GM23338 (cell line): Measurements from ENCODE around the gene SAFB2. TPM values are rescaled to one million over a fixed set of nuclear protein-coding genes. Genes with fewer than 3 reads are reported as not detected.

ENCODE experiments used
- ATAC-seq: fragments of 200-7000 bp; cut with Tn5 transposase; 3 replicates; pipeline ENCODE4 v1.9.1; 2020
- DNase-seq: peaks from one replicate; pipeline ENCODE4 v3.0.0-alpha.2; 2015; ENCODE audit warnings: low spot score
- H2AFZ ChIP-seq: fragments of 200-600 bp; sonication (generic); 2 replicates; pipeline ENCODE4 v1.8.0; 2016; ENCODE audit warnings: antibody characterized with exemption, mild to moderate bottlenecking, moderate library complexity
- H3F3A ChIP-seq: fragments of 200-600 bp; sonication (generic); replicated peaks from 2 replicates; pipeline ENCODE4 v1.8.0; 2017; ENCODE audit warnings: antibody characterized with exemption, mixed run types, low read depth
- H3K27ac ChIP-seq: fragments of 200-600 bp; sonication (generic); 2 replicates; pipeline ENCODE4 v1.6.1; 2016; ENCODE audit warnings: low read depth
- H3K27me3 ChIP-seq: fragments of 200-600 bp; sonication (generic); 2 replicates; pipeline ENCODE4 v1.8.0; 2016; ENCODE audit warnings: mild to moderate bottlenecking, mixed run types, moderate library complexity; ENCODE audit not compliant: insufficient read depth
- H3K36me3 ChIP-seq: fragments of 200-600 bp; sonication (generic); 2 replicates; pipeline ENCODE4 v1.8.0; 2016; ENCODE audit warnings: mild to moderate bottlenecking; ENCODE audit not compliant: insufficient read depth
- H3K4me1 ChIP-seq: fragments of 200-600 bp; sonication (generic); 2 replicates; pipeline ENCODE4 v1.8.0; 2016; ENCODE audit warnings: mild to moderate bottlenecking, moderate library complexity; ENCODE audit not compliant: insufficient read depth
- H3K4me2 ChIP-seq: fragments of 200-600 bp; sonication (generic); 2 replicates; pipeline ENCODE4 v1.7.1; 2017; ENCODE audit warnings: mixed run types
- H3K4me3 ChIP-seq: fragments of 200-600 bp; sonication (generic); 2 replicates; pipeline ENCODE4 v1.6.1; 2016; ENCODE audit warnings: mixed run types
- H3K79me2 ChIP-seq: fragments of 200-600 bp; sonication (generic); replicated peaks from 2 replicates; pipeline ENCODE4 v1.8.0; 2017; ENCODE audit warnings: mild to moderate bottlenecking; ENCODE audit not compliant: insufficient read depth
- H3K9me2 ChIP-seq: fragments of 200-600 bp; sonication (generic); 2 replicates; pipeline ENCODE4 v1.8.0; 2017; ENCODE audit not compliant: insufficient read depth
- H4K20me1 ChIP-seq: fragments of 200-600 bp; sonication (generic); replicated peaks from 2 replicates; pipeline ENCODE4 v1.8.0; 2017; ENCODE audit warnings: mild to moderate bottlenecking; ENCODE audit not compliant: insufficient read depth
- H3K27ac Mint-ChIP-seq: 2 replicates; pipeline ENCODE4 v1.8.0; 2020; ENCODE audit warnings: inconsistent platforms, mild to moderate bottlenecking, moderate library complexity, mixed read lengths
- H3K27me3 Mint-ChIP-seq: 3 replicates; pipeline ENCODE4 v1.8.0; 2022; ENCODE audit warnings: low read depth, mild to moderate bottlenecking, moderate library complexity, mixed read lengths, inconsistent platforms; ENCODE audit not compliant: insufficient read depth, poor library complexity
- H3K36me3 Mint-ChIP-seq: 3 replicates; pipeline ENCODE4 v1.8.0; 2021; ENCODE audit warnings: low read depth, mild to moderate bottlenecking, inconsistent platforms, moderate library complexity, mixed read lengths
- H3K4me1 Mint-ChIP-seq: 3 replicates; pipeline ENCODE4 v1.8.0; 2020; ENCODE audit warnings: mild to moderate bottlenecking, inconsistent platforms, mixed read lengths
- H3K4me3 Mint-ChIP-seq: 3 replicates; pipeline ENCODE4 v1.8.0; 2021; ENCODE audit warnings: moderate library complexity, mild to moderate bottlenecking, inconsistent platforms, mixed read lengths
- H3K9me3 Mint-ChIP-seq: 3 replicates; pipeline ENCODE4 v1.8.0; 2020; ENCODE audit warnings: moderate library complexity, mild to moderate bottlenecking, inconsistent platforms, mixed read lengths
- CREB1 ChIP-seq: fragments of 250-450 bp; sonication (Bioruptor Pico); IDR thresholded peaks from 2 replicates; pipeline ENCODE4 v1.5.0; 2020; ENCODE audit warnings: low read depth, mild to moderate bottlenecking, moderate library complexity
- EZH2 ChIP-seq: fragments of 200-600 bp; sonication (generic); IDR thresholded peaks from one replicate; pipeline ENCODE4 v1.8.0; 2017; ENCODE audit warnings: antibody characterized with exemption, mild to moderate bottlenecking, low read depth; ENCODE audit not compliant: unreplicated experiment
- EZH2phosphoT487 ChIP-seq: fragments of 200-600 bp; sonication (generic); IDR thresholded peaks from one replicate; pipeline ENCODE4 v1.8.1; 2018; ENCODE audit warnings: antibody characterized with exemption; ENCODE audit not compliant: unreplicated experiment
- JUNB ChIP-seq: IDR thresholded peaks from one replicate; pipeline ENCODE4 v1.6.1; 2016; ENCODE audit warnings: antibody characterized with exemption; ENCODE audit not compliant: unreplicated experiment
- NANOG ChIP-seq: IDR thresholded peaks from 2 replicates; pipeline ENCODE4 v1.6.1; 2016; ENCODE audit warnings: antibody characterized with exemption, borderline replicate concordance
- POLR2AphosphoS5 ChIP-seq: IDR thresholded peaks from 2 replicates; pipeline ENCODE4 v1.6.1; 2016; ENCODE audit warnings: antibody characterized with exemption, low read depth
- STAT1 ChIP-seq: IDR thresholded peaks from one replicate; pipeline ENCODE4 v1.6.1; 2016; ENCODE audit warnings: antibody characterized with exemption; ENCODE audit not compliant: unreplicated experiment
- ZNF114 ChIP-seq: fragments of 250-450 bp; sonication (Bioruptor Pico); IDR thresholded peaks from 2 replicates; pipeline ENCODE4 v1.5.0; 2020; ENCODE audit warnings: mild to moderate bottlenecking, moderate library complexity
- ZNF331 ChIP-seq: fragments of 250-450 bp; sonication (Bioruptor Pico); IDR thresholded peaks from 2 replicates; pipeline ENCODE4 v1.5.0; 2020; ENCODE audit warnings: low read depth, mild to moderate bottlenecking, moderate library complexity
- polyA plus RNA-seq: library from polyadenylated mRNA; unstranded; fragments of >200 nt; fragmentation: Nextera tagmentation; extraction: Ambion mirVana; gene quantifications from 2 replicates; pipeline ENCODE4 v1.2.1, GENCODE V29; 2016
- total RNA-seq: library from RNA; depleted of rRNA; stranded (reverse); fragments of >200 nt; shearing (Covaris generic); gene quantifications from 2 replicates; pipeline ENCODE4 v1.2.3, GENCODE V29; 2014
- TF ChIP-seq, protein P1 (sequence below), 2 experiments: fragments of 200-600 bp in 1 of 2; sonication (generic) in 1 of 2; conservative IDR thresholded peaks; 2 replicates each; pipeline versions ENCODE4 v1.5.1 to v1.6.1; 2016 to 2017; ENCODE audit warnings: antibody characterized with exemption in 2 of 2, low read depth in 2 of 2, mild to moderate bottlenecking in 2 of 2, moderate library complexity in 1 of 2
- TF ChIP-seq, protein P2 (sequence below): fragments of 250-450 bp; sonication (Bioruptor Pico); IDR thresholded peaks from 2 replicates; pipeline ENCODE4 v1.5.0; 2020; ENCODE audit warnings: mild to moderate bottlenecking, moderate library complexity
- TF ChIP-seq, protein P3 (sequence below): IDR thresholded peaks from 2 replicates; pipeline ENCODE4 v1.6.1; 2016; ENCODE audit warnings: antibody characterized with exemption
- TF ChIP-seq, protein P4 (sequence below): IDR thresholded peaks from one replicate; pipeline ENCODE4 v1.6.1; 2018; ENCODE audit warnings: antibody characterized with exemption; ENCODE audit not compliant: unreplicated experiment

The SAFB2 gene
- total and polyA plus RNA-seq, 2 experiments from 2014 or later: 37.7 to 102 TPM

DNA sequence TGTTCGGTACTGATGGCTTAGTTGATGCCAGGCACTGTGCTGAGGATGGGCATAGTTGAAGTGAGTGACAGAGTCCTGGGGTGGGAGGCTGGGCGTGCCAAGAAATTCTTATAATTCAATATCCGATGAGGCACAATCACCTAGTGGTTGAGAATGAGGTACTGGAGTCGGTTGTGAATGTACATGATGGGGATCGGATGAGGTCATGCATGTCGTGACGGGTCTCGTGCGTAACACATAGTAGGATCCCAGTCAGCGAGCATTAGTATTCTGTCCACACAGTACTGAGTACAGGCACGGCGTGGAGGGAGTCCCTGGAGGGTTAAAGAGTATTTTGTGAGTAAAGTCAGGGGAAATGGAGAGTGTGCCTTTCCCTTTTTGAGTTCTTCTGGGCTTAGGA lies 3.1 kb upstream of the SAFB2 start (continued):
- TF ChIP-seq CREB1 (CRISPR knock-in tag) (no peak), EZH2 (no peak), JUNB (no peak)

DNA sequence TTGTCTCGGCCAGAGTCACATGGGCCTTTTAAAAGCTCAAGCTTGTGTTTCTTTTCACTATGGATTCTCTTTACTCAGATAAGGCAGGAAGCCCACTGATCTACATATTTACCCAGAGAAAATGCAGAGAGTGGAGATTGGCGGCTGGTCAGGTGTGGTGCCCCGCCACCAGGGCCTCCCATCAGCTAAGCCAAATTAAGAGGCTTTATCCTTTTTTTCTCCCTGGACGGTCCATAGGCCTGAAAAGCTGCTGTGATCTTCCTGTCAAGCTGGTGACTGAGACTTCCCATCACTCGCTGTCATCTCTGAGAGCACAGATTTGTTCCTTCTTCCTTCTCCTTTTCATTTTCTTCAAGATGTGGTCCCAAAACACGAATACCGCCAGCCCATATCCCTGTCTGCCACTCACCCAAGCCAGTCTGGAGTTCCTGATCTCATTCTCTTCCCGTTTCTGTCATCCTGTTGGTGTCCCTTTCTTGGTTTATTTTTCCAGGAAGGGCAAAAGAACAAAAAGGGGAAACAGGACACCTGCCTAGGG lies 2.2 kb upstream of the SAFB2 start:
- no peak overlapping the region for H3K27ac ChIP-seq

More for the DNA sequence above, 2.2 kb upstream of the SAFB2 start:
- Mint-ChIP-seq H3K4me1 (peaks cover 38% of the 10 kb centered on the region), H3K4me3 (peak overlapping the region; percentile 100), H3K36me3 (peaks cover 78% of the 10 kb centered on the region), H3K27me3 (peaks cover 8% of the 10 kb centered on the region), H3K27ac (no peak overlapping the region), H3K9me3 (peaks cover 5% of the 10 kb centered on the region)
- DNase-seq: peak; percentile 24
- Histone ChIP-seq H3F3A (peaks cover 25% of the 10 kb centered on the region; the same call in 1 of the 2 replicates), H3K36me3 (peaks cover 41% of the 10 kb centered on the region), H3K79me2 (peaks cover 94% of the 10 kb centered on the region), H3K9me2 (no peaks in the 10 kb centered on the region), H3K4me3 (peak overlapping the region; percentile 98), H4K20me1 (peaks cover 66% of the 10 kb centered on the region), H3K4me1 (peaks cover 20% of the 10 kb centered on the region), H3K4me2 (peak overlapping the region; percentile 91), H3K27me3 (no peaks in the 10 kb centered on the region), H2AFZ (no peak overlapping the region)
- no peak for ATAC-seq
- TF ChIP-seq, protein P1, sequence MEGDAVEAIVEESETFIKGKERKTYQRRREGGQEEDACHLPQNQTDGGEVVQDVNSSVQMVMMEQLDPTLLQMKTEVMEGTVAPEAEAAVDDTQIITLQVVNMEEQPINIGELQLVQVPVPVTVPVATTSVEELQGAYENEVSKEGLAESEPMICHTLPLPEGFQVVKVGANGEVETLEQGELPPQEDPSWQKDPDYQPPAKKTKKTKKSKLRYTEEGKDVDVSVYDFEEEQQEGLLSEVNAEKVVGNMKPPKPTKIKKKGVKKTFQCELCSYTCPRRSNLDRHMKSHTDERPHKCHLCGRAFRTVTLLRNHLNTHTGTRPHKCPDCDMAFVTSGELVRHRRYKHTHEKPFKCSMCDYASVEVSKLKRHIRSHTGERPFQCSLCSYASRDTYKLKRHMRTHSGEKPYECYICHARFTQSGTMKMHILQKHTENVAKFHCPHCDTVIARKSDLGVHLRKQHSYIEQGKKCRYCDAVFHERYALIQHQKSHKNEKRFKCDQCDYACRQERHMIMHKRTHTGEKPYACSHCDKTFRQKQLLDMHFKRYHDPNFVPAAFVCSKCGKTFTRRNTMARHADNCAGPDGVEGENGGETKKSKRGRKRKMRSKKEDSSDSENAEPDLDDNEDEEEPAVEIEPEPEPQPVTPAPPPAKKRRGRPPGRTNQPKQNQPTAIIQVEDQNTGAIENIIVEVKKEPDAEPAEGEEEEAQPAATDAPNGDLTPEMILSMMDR (conservative IDR thresholded peaks at IDR 0.05; ENCODE audit: low read depth in 2 of 2): no peak
- TF ChIP-seq NANOG: no peak
- no peak for TF ChIP-seq JUNB
- no peak for TF ChIP-seq EZH2phosphoT487
- no peak for TF ChIP-seq POLR2AphosphoS5
- TF ChIP-seq EZH2: no peak
- TF ChIP-seq ZNF331 (CRISPR knock-in tag): no peak
- TF ChIP-seq CREB1 (CRISPR knock-in tag): no peak
- TF ChIP-seq STAT1: no peak
- no peak for TF ChIP-seq ZNF114
- TF ChIP-seq, protein P2, sequence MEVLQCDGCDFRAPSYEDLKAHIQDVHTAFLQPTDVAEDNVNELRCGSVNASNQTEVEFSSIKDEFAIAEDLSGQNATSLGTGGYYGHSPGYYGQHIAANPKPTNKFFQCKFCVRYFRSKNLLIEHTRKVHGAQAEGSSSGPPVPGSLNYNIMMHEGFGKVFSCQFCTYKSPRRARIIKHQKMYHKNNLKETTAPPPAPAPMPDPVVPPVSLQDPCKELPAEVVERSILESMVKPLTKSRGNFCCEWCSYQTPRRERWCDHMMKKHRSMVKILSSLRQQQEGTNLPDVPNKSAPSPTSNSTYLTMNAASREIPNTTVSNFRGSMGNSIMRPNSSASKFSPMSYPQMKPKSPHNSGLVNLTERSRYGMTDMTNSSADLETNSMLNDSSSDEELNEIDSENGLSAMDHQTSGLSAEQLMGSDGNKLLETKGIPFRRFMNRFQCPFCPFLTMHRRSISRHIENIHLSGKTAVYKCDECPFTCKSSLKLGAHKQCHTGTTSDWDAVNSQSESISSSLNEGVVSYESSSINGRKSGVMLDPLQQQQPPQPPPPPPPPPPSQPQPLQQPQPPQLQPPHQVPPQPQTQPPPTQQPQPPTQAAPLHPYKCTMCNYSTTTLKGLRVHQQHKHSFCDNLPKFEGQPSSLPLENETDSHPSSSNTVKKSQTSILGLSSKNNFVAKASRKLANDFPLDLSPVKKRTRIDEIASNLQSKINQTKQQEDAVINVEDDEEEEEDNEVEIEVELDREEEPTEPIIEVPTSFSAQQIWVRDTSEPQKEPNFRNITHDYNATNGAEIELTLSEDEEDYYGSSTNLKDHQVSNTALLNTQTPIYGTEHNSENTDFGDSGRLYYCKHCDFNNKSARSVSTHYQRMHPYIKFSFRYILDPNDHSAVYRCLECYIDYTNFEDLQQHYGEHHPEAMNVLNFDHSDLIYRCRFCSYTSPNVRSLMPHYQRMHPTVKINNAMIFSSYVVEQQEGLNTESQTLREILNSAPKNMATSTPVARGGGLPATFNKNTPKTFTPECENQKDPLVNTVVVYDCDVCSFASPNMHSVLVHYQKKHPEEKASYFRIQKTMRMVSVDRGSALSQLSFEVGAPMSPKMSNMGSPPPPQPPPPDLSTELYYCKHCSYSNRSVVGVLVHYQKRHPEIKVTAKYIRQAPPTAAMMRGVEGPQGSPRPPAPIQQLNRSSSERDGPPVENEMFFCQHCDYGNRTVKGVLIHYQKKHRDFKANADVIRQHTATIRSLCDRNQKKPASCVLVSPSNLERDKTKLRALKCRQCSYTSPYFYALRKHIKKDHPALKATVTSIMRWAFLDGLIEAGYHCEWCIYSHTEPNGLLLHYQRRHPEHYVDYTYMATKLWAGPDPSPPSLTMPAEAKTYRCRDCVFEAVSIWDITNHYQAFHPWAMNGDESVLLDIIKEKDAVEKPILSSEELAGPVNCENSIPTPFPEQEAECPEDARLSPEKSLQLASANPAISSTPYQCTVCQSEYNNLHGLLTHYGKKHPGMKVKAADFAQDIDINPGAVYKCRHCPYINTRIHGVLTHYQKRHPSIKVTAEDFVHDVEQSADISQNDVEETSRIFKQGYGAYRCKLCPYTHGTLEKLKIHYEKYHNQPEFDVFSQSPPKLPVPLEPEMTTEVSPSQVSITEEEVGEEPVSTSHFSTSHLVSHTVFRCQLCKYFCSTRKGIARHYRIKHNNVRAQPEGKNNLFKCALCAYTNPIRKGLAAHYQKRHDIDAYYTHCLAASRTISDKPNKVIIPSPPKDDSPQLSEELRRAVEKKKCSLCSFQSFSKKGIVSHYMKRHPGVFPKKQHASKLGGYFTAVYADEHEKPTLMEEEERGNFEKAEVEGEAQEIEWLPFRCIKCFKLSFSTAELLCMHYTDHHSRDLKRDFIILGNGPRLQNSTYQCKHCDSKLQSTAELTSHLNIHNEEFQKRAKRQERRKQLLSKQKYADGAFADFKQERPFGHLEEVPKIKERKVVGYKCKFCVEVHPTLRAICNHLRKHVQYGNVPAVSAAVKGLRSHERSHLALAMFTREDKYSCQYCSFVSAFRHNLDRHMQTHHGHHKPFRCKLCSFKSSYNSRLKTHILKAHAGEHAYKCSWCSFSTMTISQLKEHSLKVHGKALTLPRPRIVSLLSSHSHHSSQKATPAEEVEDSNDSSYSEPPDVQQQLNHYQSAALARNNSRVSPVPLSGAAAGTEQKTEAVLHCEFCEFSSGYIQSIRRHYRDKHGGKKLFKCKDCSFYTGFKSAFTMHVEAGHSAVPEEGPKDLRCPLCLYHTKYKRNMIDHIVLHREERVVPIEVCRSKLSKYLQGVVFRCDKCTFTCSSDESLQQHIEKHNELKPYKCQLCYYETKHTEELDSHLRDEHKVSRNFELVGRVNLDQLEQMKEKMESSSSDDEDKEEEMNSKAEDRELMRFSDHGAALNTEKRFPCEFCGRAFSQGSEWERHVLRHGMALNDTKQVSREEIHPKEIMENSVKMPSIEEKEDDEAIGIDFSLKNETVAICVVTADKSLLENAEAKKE: no peak
- TF ChIP-seq, protein P3, sequence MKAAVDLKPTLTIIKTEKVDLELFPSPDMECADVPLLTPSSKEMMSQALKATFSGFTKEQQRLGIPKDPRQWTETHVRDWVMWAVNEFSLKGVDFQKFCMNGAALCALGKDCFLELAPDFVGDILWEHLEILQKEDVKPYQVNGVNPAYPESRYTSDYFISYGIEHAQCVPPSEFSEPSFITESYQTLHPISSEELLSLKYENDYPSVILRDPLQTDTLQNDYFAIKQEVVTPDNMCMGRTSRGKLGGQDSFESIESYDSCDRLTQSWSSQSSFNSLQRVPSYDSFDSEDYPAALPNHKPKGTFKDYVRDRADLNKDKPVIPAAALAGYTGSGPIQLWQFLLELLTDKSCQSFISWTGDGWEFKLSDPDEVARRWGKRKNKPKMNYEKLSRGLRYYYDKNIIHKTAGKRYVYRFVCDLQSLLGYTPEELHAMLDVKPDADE: no peak
- TF ChIP-seq, protein P4, sequence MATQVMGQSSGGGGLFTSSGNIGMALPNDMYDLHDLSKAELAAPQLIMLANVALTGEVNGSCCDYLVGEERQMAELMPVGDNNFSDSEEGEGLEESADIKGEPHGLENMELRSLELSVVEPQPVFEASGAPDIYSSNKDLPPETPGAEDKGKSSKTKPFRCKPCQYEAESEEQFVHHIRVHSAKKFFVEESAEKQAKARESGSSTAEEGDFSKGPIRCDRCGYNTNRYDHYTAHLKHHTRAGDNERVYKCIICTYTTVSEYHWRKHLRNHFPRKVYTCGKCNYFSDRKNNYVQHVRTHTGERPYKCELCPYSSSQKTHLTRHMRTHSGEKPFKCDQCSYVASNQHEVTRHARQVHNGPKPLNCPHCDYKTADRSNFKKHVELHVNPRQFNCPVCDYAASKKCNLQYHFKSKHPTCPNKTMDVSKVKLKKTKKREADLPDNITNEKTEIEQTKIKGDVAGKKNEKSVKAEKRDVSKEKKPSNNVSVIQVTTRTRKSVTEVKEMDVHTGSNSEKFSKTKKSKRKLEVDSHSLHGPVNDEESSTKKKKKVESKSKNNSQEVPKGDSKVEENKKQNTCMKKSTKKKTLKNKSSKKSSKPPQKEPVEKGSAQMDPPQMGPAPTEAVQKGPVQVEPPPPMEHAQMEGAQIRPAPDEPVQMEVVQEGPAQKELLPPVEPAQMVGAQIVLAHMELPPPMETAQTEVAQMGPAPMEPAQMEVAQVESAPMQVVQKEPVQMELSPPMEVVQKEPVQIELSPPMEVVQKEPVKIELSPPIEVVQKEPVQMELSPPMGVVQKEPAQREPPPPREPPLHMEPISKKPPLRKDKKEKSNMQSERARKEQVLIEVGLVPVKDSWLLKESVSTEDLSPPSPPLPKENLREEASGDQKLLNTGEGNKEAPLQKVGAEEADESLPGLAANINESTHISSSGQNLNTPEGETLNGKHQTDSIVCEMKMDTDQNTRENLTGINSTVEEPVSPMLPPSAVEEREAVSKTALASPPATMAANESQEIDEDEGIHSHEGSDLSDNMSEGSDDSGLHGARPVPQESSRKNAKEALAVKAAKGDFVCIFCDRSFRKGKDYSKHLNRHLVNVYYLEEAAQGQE: no peak
